Measurements from ENCODE around the gene CUTC. TPM values are rescaled to one million over a fixed set of nuclear protein-coding genes. Genes with fewer than 3 reads are reported as not detected.

Gene CUTC
- total RNA-seq, 2 donors from 2014 or later, result 13.8 to 16.7 TPM

DNA sequence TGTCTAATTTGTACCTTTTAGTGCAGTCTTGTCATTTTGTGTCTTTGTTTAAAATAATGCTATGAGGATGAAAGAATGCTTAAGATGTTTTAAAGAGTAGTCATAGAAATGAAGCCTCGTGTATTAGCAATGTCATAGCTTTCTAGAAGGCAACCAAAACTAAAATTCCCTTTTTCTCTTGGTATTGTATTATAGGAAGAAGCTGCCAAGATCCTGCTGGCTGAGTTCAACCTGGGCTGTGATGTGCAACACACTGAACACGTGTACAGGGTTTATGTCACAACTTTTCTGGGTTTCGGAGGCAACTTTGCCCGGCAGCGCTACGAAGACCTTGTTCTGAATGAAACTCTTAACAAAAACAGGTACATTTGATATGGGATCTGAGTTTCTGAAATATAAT lies 36.3 kb upstream of the CUTC start:
- DNase-seq (ENCODE audit: low spot score) (no peak), ATAC-seq (ENCODE audit: insufficient number of reproducible peaks, low FRiP score, low read depth) (no peak)
- H3K4me1 ChIP-seq (ENCODE audit: control insufficient read depth in 1 of 2, low read depth in 2 of 2), result no peaks in the 10 kb centered on the region
- no peaks in the 10 kb centered on the region for H3K27me3 ChIP-seq (replicated peaks; ENCODE audit: insufficient read depth)
- no peaks in the 10 kb centered on the region for H3K9me3 ChIP-seq
- peaks cover 35% of the 10 kb centered on the region for H3K36me3 ChIP-seq
- TF ChIP-seq, protein P1, sequence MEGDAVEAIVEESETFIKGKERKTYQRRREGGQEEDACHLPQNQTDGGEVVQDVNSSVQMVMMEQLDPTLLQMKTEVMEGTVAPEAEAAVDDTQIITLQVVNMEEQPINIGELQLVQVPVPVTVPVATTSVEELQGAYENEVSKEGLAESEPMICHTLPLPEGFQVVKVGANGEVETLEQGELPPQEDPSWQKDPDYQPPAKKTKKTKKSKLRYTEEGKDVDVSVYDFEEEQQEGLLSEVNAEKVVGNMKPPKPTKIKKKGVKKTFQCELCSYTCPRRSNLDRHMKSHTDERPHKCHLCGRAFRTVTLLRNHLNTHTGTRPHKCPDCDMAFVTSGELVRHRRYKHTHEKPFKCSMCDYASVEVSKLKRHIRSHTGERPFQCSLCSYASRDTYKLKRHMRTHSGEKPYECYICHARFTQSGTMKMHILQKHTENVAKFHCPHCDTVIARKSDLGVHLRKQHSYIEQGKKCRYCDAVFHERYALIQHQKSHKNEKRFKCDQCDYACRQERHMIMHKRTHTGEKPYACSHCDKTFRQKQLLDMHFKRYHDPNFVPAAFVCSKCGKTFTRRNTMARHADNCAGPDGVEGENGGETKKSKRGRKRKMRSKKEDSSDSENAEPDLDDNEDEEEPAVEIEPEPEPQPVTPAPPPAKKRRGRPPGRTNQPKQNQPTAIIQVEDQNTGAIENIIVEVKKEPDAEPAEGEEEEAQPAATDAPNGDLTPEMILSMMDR (IDR thresholded peaks at IDR 0.05), result no peak
- no peak overlapping the region for H3K27ac ChIP-seq
- H3K4me3 ChIP-seq, result no peak overlapping the region

DNA sequence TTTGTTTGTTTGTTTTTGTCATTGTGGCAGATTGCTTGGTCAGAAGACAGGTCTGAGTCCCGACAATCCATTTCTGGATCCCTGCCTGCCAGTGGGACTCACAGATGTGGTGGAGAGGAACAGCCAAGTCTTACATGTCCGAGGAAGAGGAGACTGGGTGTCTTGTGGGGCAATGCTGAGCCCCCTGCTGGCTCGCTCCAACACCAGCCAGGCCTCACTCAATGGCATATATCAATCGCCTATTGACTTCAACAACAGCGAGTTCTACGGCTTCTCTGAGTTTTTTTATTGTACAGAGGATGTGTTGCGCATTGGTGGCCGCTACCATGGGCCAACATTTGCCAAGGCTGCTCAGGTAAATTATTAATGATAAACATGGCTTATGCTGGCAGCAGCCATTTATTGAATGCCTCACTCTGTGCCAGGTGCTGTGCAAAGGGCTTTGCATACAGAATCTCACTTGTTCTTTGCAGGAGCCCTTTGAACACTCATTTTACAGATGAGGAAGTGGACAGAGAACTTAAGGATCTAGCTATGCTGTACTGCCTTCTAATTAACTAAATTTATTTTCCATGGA lies 33.4 kb upstream of the CUTC start:
- TF ChIP-seq, protein P1 (IDR thresholded peaks at IDR 0.05), result no peak
- H3K27ac ChIP-seq, result no peak overlapping the region
- peaks cover 28% of the 10 kb centered on the region for H3K36me3 ChIP-seq
- DNase-seq (ENCODE audit: low spot score) (no peak), ATAC-seq (ENCODE audit: insufficient number of reproducible peaks, low FRiP score, low read depth) (no peak)
- no peaks in the 10 kb centered on the region for H3K9me3 ChIP-seq
- no peaks in the 10 kb centered on the region for H3K27me3 ChIP-seq (replicated peaks; ENCODE audit: insufficient read depth)
- H3K4me3 ChIP-seq, result no peak overlapping the region
- no peaks in the 10 kb centered on the region for H3K4me1 ChIP-seq (ENCODE audit: control insufficient read depth in 1 of 2, low read depth in 2 of 2)

DNA sequence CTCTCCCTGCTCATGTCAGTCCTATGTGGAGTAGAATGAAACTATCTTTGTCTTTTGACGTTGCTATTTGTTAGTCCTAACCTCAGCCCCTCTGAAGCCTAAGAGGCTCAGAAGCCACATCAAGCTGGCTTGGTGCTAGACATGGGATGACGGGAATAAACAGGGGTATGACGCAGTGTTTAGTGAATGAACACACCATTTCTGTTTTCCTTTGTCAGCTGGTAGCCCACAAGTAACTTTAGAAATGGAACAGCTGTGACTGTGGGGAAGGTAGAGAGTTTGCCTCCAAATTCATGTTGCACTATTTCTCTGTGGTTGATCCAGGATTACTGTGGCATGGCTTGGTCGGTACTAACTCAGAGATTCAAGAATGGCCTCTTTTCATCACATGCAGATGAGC lies 31.4 kb upstream of the CUTC start:
- no peaks in the 10 kb centered on the region for H3K4me1 ChIP-seq (ENCODE audit: control insufficient read depth in 1 of 2, low read depth in 2 of 2)
- no peaks in the 10 kb centered on the region for H3K27me3 ChIP-seq (replicated peaks; ENCODE audit: insufficient read depth)
- H3K27ac ChIP-seq, result no peak overlapping the region
- peaks cover 39% of the 10 kb centered on the region for H3K36me3 ChIP-seq
- DNase-seq (ENCODE audit: low spot score) (no peak), ATAC-seq (ENCODE audit: insufficient number of reproducible peaks, low FRiP score, low read depth) (no peak)
- no peak overlapping the region for H3K4me3 ChIP-seq
- H3K9me3 ChIP-seq, result no peaks in the 10 kb centered on the region
- TF ChIP-seq, protein P1 (IDR thresholded peaks at IDR 0.05), result no peak

DNA sequence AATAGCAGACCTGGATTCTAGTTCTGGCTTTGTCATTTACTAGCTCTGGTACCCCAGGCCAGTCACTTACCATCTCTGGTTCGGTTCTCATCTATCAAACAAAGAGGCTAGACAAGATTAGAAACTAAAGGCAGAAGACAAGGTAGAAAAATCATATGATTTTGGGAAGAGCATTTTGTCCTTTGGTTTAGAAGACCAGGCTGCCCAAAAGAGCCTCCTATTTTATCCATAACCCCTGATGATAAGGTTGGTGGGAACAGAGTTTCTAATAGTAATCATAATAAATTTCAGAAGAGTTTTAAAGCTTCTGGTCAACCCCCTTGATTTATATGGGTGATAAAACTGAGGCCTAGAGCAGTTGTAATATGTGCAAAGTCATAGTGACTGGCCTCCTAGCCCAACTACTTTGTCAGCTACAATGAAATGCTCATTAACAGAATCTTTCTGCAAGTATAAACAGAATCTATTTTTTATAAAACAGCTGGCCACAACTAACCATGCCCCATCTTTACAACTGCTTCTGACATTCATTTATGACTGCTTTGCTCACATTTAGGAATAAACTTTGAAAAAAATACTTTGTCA lies 23.5 kb upstream of the CUTC start:
- H3K9me3 ChIP-seq, result no peaks in the 10 kb centered on the region
- TF ChIP-seq, protein P1 (IDR thresholded peaks at IDR 0.05), result no peak
- DNase-seq (ENCODE audit: low spot score), result no peak
- H3K4me3 ChIP-seq, result no peak overlapping the region
- H3K27ac ChIP-seq, result no peak overlapping the region
- no peaks in the 10 kb centered on the region for H3K27me3 ChIP-seq (replicated peaks; ENCODE audit: insufficient read depth)
- no peaks in the 10 kb centered on the region for H3K4me1 ChIP-seq (ENCODE audit: control insufficient read depth in 1 of 2, low read depth in 2 of 2)
- H3K36me3 ChIP-seq, result peaks cover 16% of the 10 kb centered on the region
- ATAC-seq (ENCODE audit: insufficient number of reproducible peaks, low FRiP score, low read depth), result no peak

DNA sequence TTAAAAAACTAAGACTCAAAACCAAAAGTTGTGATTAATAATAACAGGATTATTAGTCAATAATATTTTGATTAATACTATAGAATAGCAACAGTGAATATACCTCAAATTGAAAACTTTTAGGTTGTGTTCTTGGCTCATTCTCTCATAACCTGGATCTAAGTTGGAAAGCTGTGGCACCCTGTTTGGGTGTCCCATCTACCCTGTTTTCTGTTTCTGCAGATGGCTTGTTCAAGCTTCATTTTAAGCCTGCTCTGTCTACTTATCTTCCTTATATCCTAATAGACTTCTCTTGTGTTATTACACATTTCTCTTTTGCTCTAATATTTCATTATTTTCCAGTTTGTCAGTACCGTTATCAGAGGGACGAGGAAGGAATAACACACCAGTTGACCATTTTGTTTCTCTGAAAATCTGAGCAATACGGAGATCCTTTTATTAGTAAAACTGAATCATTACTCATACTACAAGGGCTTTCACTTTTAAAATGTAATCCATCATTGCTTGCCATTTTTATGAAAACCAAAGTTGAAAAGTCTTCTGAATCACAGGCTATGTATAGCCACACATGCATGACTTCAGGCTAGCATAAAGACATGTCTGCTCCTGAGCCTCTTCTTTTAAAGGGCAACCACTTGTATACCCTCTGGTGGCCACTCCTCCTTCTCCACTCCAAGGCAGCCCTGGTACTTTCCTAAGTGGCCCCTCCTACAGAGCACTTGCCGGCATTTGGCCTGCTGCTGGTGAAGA lies 22.4 kb upstream of the CUTC start:
- peaks cover 15% of the 10 kb centered on the region for H3K36me3 ChIP-seq
- TF ChIP-seq, protein P1 (IDR thresholded peaks at IDR 0.05), result no peak
- ATAC-seq (ENCODE audit: insufficient number of reproducible peaks, low FRiP score, low read depth) (peak; percentile 47), DNase-seq (ENCODE audit: low spot score) (no peak)
- H3K9me3 ChIP-seq, result no peaks in the 10 kb centered on the region
- no peaks in the 10 kb centered on the region for H3K27me3 ChIP-seq (replicated peaks; ENCODE audit: insufficient read depth)
- H3K4me1 ChIP-seq (ENCODE audit: control insufficient read depth in 1 of 2, low read depth in 2 of 2), result no peaks in the 10 kb centered on the region
- no peak overlapping the region for H3K4me3 ChIP-seq
- H3K27ac ChIP-seq, result peak overlapping the region in 1 of 2 donors; percentile 23

All from thoracic aorta (tissue), 2 donors.